OCI-LY3 (cell line): ENCODE measurements around the gene ATIC.

Experiments
- EZH2phosphoT487 ChIP-seq: fragments of 200-600 bp; shearing (Covaris generic); IDR thresholded peaks from 2 replicates; pipeline ENCODE4 v1.6.1; 2018; ENCODE audit warnings: antibody characterized with exemption, mixed run types, low read depth
- TF ChIP-seq, protein P1 (sequence below): fragments of 200-600, 300-600 bp; sonication (generic); IDR thresholded peaks from 2 replicates; pipeline ENCODE4 v1.5.1; 2014; ENCODE audit warnings: antibody characterized with exemption, low read length, low read depth

DNA sequence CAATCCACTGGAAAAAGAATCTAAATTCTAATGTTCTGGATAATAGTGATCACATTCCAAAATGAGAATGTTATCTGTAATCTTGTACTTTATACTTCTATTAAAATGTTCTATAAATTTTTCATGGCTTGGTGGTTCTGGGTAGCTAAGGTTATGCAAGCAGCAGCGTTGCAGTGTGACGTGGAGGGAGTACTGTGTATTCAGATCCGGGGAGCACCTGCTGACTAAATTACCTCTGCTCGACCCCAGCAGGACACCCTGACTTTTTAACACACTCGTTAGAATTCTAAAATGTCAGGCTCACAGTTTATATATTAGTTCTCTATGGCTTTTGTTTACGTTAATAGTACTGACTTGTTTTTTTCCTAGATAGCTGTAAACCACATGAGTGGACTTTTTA, 13.0 kb downstream of the ATIC start:
- TF ChIP-seq, protein P1, sequence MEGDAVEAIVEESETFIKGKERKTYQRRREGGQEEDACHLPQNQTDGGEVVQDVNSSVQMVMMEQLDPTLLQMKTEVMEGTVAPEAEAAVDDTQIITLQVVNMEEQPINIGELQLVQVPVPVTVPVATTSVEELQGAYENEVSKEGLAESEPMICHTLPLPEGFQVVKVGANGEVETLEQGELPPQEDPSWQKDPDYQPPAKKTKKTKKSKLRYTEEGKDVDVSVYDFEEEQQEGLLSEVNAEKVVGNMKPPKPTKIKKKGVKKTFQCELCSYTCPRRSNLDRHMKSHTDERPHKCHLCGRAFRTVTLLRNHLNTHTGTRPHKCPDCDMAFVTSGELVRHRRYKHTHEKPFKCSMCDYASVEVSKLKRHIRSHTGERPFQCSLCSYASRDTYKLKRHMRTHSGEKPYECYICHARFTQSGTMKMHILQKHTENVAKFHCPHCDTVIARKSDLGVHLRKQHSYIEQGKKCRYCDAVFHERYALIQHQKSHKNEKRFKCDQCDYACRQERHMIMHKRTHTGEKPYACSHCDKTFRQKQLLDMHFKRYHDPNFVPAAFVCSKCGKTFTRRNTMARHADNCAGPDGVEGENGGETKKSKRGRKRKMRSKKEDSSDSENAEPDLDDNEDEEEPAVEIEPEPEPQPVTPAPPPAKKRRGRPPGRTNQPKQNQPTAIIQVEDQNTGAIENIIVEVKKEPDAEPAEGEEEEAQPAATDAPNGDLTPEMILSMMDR = no peak
- no peak for TF ChIP-seq EZH2phosphoT487
